Lung (tissue), 12 donors: Measurements from ENCODE around the gene CRYZL1. TPM values are rescaled to one million over a fixed set of nuclear protein-coding genes. Genes with fewer than 3 reads are reported as not detected.

Source experiments
- ATAC-seq: fragments of 200-7000 bp; cut with Tn5 transposase; one replicate; pipeline ENCODE4 v1.9.1; 2020; ENCODE audit warnings: moderate number of reproducible peaks; ENCODE audit not compliant: insufficient read depth, low FRiP score
- DNase-seq, 3 donors: peaks; one replicate each; pipeline ENCODE4 v3.0.0-alpha.2; 2013 to 2017
- H3K27ac ChIP-seq, 2 donors: one replicate each; pipeline ENCODE4 v1.5.1; 2013; ENCODE audit warnings: mild to moderate bottlenecking in 2 of 2, moderate library complexity in 2 of 2, control low read depth in 1 of 2, inconsistent platforms in 1 of 2, low read depth in 1 of 2, low read length in 1 of 2
- H3K27me3 ChIP-seq, 3 donors: one replicate each; pipeline ENCODE4 v1.5.1; 2013; ENCODE audit warnings: low read length in 2 of 3; ENCODE audit not compliant: control insufficient read depth in 3 of 3, insufficient read depth in 3 of 3
- H3K36me3 ChIP-seq, 4 donors: one replicate each; pipeline ENCODE4 v1.5.1; 2013; ENCODE audit warnings: low read length in 4 of 4, mild to moderate bottlenecking in 1 of 4, moderate library complexity in 1 of 4; ENCODE audit not compliant: control insufficient read depth in 4 of 4, insufficient read depth in 4 of 4
- H3K4me1 ChIP-seq, 5 donors: one replicate each; pipeline ENCODE4 v1.5.1; 2013; ENCODE audit warnings: low read length in 5 of 5, mild to moderate bottlenecking in 2 of 5, moderate library complexity in 1 of 5; ENCODE audit not compliant: control insufficient read depth in 5 of 5, insufficient read depth in 5 of 5
- H3K4me3 ChIP-seq: one replicate; pipeline ENCODE4 v1.5.1; 2013; ENCODE audit warnings: mild to moderate bottlenecking, control low read depth, moderate library complexity
- H3K9ac ChIP-seq, 2 donors: one replicate each; pipeline ENCODE4 v1.5.1; 2013; ENCODE audit warnings: low read length in 2 of 2, control low read depth in 1 of 2; ENCODE audit not compliant: insufficient read depth in 1 of 2
- H3K9me3 ChIP-seq, 4 donors: one replicate each; pipeline ENCODE4 v1.5.1; 2013; ENCODE audit warnings: low read length in 3 of 4, mild to moderate bottlenecking in 1 of 4, moderate library complexity in 1 of 4; ENCODE audit not compliant: control insufficient read depth in 4 of 4, insufficient read depth in 3 of 4
- CTCF ChIP-seq: IDR thresholded peaks from 2 replicates; pipeline ENCODE4 v1.5.1; 2012; ENCODE audit warnings: mild to moderate bottlenecking; ENCODE audit errors: control extremely low read depth, extremely low read depth
- WGBS, 2 donors: extraction: QIAGEN DNeasy Blood & Tissue Kit; methylation state at CpG; one replicate each; pipeline ENCODE4 v1.1.7; 2013; 5-methylcytosine and 5-hydroxymethylcytosine counted together
- polyA plus RNA-seq, 2 donors: library from polyadenylated mRNA; stranded (reverse); fragments of 200-250 nt; gene quantifications; one replicate each; pipeline ENCODE4 v1.2.1, GENCODE V29; 2013
- total RNA-seq, 2 donors: library from RNA; depleted of rRNA in 1 of 2; stranded (reverse); fragments of >200 nt in 1 of 2; gene quantifications; one replicate each; pipeline ENCODE4 v1.2.1, GENCODE V29; 2014 to 2021
- donor health status: control.
- donor health status: control.
- donor health status: Bipolar disorder and iron deficiency.
- donor health status: healthy.
- donor health status: DM: yes; HTN: yes; CAD: no.

CRYZL1 gene
- total and polyA plus RNA-seq, 4 donors, result 16.4 to 64.2 (median 30.3) TPM

GRCh38 chr21:33566514-33566913 lies 75.0 kb downstream of the CRYZL1 start:
- ATAC-seq (no peak), DNase-seq (no peak)
- Histone ChIP-seq H3K4me1 (no peaks in the 10 kb centered on the region), H3K27ac (no peak overlapping the region), H3K27me3 (no peaks in the 10 kb centered on the region), H3K4me3 (no peak overlapping the region), H3K9ac (no peak overlapping the region), H3K36me3 (peaks cover 9 to 51% (median 19%) of the 10 kb centered on the region in 4 donors), H3K9me3 (no peaks in the 10 kb centered on the region)
- 96 to 98% methylated on average over 2 of the region's 2 CpGs for WGBS, 2 donors
- TF ChIP-seq CTCF, result no peak

GRCh38 chr21:33562389-33562788 lies 79.2 kb downstream of the CRYZL1 start:
- DNase-seq (no peak), ATAC-seq (no peak)
- Histone ChIP-seq H3K36me3 (peaks cover 10 to 65% (median 35%) of the 10 kb centered on the region in 4 donors), H3K9me3 (no peaks in the 10 kb centered on the region), H3K4me3 (no peak overlapping the region), H3K4me1 (peaks cover 0 to 4% (median 0%) of the 10 kb centered on the region in 5 donors), H3K9ac (no peak overlapping the region), H3K27me3 (no peaks in the 10 kb centered on the region), H3K27ac (no peak overlapping the region)
- WGBS, 2 donors, result 98% methylated on average over 2 of the region's 2 CpGs
- TF ChIP-seq CTCF, result no peak

GRCh38 chr21:33561373-33561772 lies 80.2 kb downstream of the CRYZL1 start:
- 89 to 94% methylated on average over 2 of the region's 2 CpGs for WGBS, 2 donors
- Histone ChIP-seq H3K4me1 (peaks cover 0 to 4% (median 0%) of the 10 kb centered on the region in 5 donors), H3K27me3 (no peaks in the 10 kb centered on the region), H3K36me3 (peaks cover 14 to 63% (median 38%) of the 10 kb centered on the region in 4 donors), H3K4me3 (no peak overlapping the region), H3K27ac (no peak overlapping the region), H3K9ac (no peak overlapping the region), H3K9me3 (no peaks in the 10 kb centered on the region)
- TF ChIP-seq CTCF, result no peak
- no peak for DNase-seq
- ATAC-seq, result no peak

GRCh38 chr21:33560965-33561364 lies 80.6 kb downstream of the CRYZL1 start:
- no peak for TF ChIP-seq CTCF
- no peaks in the 10 kb centered on the region for H3K9me3 ChIP-seq
- peak overlapping the region in 1 of 2 donors; percentile 33 for H3K27ac ChIP-seq
- ATAC-seq (no peak), DNase-seq (no peak)
- H3K4me3 ChIP-seq, result no peak overlapping the region
- H3K36me3 ChIP-seq, result peaks cover 14 to 66% (median 38%) of the 10 kb centered on the region in 4 donors
- peaks cover 0 to 4% (median 0%) of the 10 kb centered on the region in 5 donors for H3K4me1 ChIP-seq
- H3K27me3 ChIP-seq, result no peaks in the 10 kb centered on the region
- no peak overlapping the region for H3K9ac ChIP-seq
